KOPT-K1 (cell line): ENCODE results near the gene GPR89A.
"Not testable (repeated sequence)": the region's sequence is repeated elsewhere in the genome, so short reads cannot be mapped to it uniquely, and the experiment has no call there.

Source experiments
- H3K27ac ChIP-seq: fragments of 200-600 bp; sonication (generic); 2 replicates; pipeline ENCODE4 v1.5.1; 2016; ENCODE audit warnings: antibody characterized with exemption, mild to moderate bottlenecking, low read depth, low read length; ENCODE audit not compliant: poor library complexity, severe bottlenecking
- H3K36me3 ChIP-seq: fragments of 200-600 bp; sonication (generic); 2 replicates; pipeline ENCODE4 v1.5.1; 2017; ENCODE audit warnings: antibody characterized with exemption, mild to moderate bottlenecking, low read length, moderate library complexity; ENCODE audit not compliant: insufficient read depth
- H3K9me3 ChIP-seq: fragments of 200-600 bp; sonication (generic); 2 replicates; pipeline ENCODE4 v1.5.1; 2017; ENCODE audit warnings: antibody characterized with exemption, low read length, mild to moderate bottlenecking; ENCODE audit not compliant: insufficient read depth, poor library complexity, severe bottlenecking

Gene GPR89A

DNA sequence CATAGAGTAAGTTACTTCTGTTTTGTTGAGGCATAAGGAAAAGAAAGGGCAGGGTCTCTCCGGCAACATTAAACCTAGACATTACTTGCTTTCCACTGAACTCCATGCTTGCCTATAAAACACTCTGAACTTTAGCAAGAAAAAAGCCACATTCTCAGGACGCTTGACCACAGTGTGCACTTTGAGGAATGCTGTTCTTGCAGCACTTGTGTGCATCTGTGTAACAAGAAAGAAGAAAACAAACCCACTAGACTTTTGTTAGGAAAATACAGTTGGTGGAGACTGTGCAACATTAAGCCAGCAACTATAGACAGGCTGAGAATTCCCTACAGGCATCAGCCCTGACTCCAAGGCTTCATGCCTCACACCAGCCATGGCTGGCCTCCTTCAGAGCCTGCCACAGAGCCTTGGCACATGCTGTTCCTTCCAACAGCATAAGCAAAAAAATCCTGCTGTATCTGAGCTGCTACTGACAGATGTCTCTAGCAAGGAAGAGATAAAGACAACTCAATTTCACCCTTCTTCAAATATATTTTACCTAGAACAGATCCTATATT is 93.6 kb downstream of the GPR89A start:
- Histone ChIP-seq H3K36me3 (no peaks in the 10 kb centered on the region), H3K27ac (no peak overlapping the region), H3K9me3 (no peaks in the 10 kb centered on the region)

DNA sequence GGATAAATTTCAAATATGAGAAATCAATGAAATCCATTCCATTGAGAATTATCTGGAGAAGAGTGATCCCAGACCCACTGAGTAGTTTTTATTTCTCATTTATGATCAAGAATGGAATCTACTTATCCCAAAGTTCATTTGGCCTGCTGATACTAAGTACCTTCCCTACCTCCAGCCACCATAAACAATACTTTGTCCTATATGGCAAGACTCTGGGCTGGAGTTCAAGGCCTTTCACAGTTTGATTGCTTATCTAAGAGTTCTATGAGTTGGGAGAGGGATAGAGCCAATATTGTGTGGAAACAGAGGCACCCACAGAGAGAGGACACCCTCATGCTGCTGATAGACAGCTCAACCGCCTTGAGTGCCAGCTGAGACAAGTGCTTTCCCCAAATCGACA is 94.3 kb downstream of the GPR89A start:
- H3K36me3 ChIP-seq: no peaks in the 10 kb centered on the region
- H3K9me3 ChIP-seq: no peaks in the 10 kb centered on the region
- H3K27ac ChIP-seq: no peak overlapping the region

DNA sequence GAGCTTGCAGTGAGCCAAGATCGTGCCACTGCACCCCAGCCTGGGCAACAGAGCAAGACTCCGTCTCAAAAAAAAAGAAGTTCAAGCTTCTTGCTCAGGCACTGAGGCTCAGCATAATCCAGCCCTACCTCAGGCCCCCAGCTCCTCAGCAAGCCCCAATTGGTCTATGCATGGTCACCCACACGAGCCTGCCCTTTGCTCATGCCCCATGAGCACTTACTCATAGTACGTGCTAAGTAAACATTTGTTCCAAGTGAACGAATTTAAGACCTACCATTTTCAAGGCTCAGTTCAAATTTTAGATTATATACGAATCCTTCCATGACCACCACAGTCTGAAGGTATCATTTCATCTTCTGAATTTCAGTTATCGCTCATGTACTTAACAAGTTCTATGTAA is 95.0 kb downstream of the GPR89A start:
- Histone ChIP-seq H3K36me3 (no peaks in the 10 kb centered on the region), H3K27ac (no peak overlapping the region), H3K9me3 (no peaks in the 10 kb centered on the region)

DNA sequence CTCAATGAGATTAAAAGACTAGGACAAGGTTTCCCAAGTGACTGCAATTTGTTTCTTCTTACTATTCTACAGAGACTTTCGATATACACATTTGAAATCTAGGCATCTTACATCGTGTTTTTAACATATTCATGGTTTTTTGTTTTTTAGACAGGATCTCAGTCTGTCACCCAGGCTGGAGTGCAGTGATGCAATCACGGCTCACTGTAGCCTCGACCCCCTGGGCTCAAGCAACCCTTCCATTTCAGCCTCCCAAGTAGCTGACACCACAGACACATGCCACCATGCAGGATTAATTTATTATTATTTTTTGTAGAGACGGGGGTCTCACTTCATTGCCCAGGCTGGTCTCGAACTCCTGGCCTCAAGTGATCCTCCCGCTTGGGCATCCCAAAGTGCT is 97.8 kb downstream of the GPR89A start:
- H3K9me3 ChIP-seq: no peaks in the 10 kb centered on the region
- H3K27ac ChIP-seq: no peak overlapping the region
- no peaks in the 10 kb centered on the region for H3K36me3 ChIP-seq

DNA sequence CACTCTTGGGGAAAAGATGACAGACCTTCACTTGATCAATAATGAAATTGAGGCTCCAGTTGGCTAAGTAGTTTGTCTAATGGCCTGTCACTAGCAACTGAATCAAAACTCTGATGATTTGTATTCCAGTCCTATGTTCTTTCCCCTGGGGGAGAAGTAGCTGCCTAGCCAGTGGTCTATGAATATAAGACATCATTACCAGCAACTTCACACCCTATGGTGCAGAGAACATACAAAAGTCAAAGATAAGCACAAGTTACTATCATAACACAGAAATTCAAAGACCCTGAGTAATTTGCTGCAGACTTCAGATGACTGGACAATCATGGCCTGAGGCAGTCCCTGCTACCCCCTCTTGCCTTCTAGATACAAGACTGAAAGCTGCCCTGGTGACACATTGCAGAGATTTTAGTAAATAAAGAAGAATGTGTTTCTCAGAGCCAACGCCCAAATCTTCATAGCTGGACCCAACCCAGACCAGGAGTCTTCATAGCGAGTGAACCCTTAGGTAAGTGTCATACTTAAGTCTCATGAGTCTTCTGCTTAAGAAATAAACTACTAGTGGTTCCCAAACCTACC is 98.4 kb downstream of the GPR89A start:
- no peak overlapping the region for H3K27ac ChIP-seq

DNA sequence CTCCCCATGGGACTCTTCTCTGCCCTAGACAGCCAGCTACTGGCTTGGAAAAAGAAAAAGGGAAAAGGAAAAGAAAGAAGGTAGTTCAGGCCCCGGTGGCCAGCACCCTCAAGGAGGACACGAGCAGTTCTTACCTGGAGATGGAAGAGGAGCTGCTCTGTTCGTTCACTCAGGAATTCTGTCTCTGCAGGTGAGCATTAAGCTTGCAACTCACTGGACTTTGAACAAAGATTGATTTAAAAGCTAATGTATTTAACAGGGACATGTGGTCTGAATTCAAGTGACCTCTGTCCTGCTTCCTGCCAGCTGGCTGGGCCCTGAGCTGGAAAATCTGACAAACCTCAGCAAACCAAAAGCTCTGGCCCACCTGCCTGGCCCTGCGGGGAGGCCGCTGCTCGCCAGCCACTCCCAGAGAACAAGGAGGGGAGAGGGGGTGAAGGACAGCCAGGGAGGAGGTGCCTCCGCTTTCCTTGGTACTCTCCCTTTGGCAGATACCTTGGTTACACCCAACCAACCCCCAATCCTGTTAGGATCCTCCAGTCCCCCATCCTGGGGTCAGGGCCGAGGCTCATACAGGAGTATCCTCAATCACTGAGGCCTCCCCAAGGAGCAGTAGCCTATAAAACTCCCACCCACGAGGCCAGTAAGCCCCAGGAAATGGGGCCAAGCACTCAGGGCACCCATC is 99.5 kb downstream of the GPR89A start, which contains the start of gene PDZK1:
PDZK1 (minus strand) TSS at position 186 of the 685 bp plus-strand sequence. CDS start 19,347 bp downstream, outside the sequence.
- Histone ChIP-seq H3K36me3 (no peaks in the 10 kb centered on the region), H3K9me3 (no peaks in the 10 kb centered on the region), H3K27ac (no peak within 1 kb of the TSS)

More for the DNA sequence above, 98.4 kb downstream of the GPR89A start:
- Histone ChIP-seq H3K9me3 (no peaks in the 10 kb centered on the region), H3K36me3 (no peaks in the 10 kb centered on the region)

DNA sequence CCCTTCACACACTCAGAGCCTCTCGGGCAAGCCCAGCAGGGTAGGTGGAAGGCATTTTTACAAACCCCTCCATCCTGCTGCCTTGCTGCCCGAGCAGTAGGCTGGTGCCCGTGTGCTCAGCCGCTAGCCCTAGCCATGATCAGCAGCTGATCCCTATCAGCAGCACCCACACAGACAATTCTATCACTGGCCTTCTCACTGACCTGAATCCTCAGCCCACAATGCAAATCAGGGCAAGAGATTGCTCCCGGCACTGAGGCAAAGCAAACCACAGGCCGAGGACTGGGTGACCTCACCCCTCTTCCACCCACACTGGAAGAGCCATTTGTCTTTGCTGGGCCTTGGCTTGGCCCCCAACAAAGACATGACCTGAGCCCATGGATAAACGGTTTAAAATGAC is 100.3 kb downstream of the GPR89A start:
- no peaks in the 10 kb centered on the region for H3K36me3 ChIP-seq
- H3K27ac ChIP-seq: no peak overlapping the region
- H3K9me3 ChIP-seq: no peaks in the 10 kb centered on the region

DNA sequence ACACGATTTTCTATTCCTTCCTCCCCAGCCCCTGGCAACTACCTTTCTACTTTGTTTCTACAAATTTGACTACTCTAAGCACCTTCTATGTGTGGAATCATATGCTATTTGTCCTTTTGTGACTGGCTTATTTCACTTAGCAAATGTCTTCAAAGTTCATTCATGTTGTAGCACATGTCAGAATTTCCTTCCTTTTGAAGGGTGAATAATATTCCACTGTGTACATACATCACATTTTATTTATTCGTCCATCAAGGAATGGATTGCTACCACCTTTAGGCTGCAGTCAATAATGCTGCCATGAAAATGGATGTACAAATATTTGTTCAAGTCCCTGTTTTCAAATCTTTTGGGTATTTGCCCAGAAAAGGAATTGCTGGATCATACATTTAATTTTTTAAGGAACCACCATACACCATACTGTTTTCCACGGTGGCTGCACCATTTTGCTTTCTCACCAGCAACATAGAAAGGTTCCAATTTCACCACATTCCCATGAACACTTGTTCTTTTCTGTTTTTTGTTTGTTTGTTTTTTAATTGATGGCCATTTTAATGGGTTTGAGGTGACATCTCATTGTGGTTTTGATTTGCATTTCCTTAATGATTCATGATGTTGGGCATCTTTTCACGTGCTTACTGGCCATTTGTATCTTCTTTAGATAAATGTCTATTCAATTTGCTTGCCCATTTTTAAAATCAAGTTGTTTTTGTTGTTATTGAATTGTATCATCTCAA is 102.7 kb downstream of the GPR89A start:
- Histone ChIP-seq H3K27ac (no peak overlapping the region), H3K36me3 (no peaks in the 10 kb centered on the region), H3K9me3 (no peaks in the 10 kb centered on the region)

DNA sequence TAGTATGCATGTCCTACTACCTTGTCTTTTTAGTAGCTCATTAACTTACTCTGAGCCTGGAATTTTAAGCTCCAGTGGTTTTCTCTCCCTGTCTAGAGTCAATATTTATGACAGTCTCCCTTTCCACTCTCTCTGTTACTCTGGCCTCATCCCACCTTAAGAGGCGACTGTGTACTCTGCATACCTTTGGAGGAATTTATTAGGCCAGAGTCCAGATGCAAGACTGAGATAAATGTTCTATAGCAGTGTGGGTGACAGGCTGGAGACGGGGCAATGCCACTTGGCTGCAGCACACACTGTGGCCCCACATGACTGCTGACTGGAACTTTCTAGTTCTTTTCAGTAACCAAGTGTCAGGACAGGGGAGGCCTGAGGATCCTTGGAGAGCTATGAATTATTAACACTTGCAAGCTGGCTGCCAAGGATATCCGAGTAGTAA is 103.4 kb downstream of the GPR89A start:
- H3K9me3 ChIP-seq: no peaks in the 10 kb centered on the region
- H3K27ac ChIP-seq: no peak overlapping the region
- no peaks in the 10 kb centered on the region for H3K36me3 ChIP-seq

DNA sequence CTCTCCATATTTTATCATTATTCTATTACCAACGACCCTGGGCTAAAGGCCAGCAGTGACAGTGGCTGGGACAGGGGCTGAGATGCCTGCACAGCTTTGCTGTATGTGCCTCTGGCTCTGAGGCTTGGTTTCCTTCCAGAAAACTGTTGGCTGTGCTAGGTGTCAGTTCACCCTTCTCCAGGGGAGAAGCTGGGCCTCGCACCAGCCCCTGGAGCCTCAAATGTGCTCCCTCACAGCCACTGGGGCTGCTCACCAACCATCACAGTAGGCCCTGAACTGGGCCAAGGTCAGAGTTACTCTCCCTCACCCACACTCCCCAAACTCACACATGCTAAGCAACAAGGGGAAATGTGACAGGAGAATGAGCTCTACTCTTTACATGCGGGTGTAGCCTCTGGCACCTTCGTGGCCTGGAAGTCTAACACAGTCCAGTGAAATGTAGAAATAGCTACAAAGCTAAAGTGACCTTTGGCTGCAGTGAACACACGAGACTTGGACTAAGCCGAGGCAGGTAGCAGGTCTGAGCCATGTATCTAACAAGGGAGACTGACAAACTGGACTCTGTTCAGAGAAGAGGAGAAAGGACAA is 106.8 kb downstream of the GPR89A start:
- no peaks in the 10 kb centered on the region for H3K9me3 ChIP-seq
- no peak overlapping the region for H3K27ac ChIP-seq
- no peaks in the 10 kb centered on the region for H3K36me3 ChIP-seq

DNA sequence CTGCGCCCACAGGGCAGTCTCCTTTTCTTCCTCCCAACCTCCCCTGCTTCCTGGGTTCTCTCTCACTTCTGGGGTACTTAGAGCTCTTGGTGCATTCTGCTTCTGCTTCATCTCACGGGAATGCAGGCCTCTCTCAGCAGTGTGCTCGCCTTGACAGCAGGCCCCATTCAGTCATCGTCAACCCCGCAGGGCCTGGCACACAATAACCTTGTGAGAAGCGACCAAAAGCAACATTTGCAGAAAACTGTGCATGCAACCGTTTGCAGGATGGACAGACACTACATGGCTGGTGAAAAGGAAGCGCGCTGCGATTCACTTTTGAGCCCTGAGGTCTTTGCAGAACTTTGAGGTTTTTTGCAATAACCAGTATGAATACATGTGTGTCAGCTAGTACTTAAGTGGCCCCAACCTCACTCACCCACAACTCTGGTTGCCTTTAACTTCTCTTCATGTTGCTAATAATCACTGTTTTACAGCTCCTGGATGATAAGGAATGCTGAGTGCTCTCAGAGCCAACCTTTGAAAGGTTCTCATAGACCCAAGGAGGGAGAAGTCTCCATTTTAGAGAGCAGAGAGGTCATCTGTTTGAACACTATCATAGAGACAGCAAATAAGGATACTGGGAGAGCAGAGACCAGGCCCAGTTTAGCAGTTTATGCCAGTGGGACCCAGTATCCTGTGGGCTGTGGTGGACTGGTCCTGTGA is 109.0 kb downstream of the GPR89A start:
- no peak overlapping the region for H3K27ac ChIP-seq
- no peaks in the 10 kb centered on the region for H3K36me3 ChIP-seq
- H3K9me3 ChIP-seq: no peaks in the 10 kb centered on the region

DNA sequence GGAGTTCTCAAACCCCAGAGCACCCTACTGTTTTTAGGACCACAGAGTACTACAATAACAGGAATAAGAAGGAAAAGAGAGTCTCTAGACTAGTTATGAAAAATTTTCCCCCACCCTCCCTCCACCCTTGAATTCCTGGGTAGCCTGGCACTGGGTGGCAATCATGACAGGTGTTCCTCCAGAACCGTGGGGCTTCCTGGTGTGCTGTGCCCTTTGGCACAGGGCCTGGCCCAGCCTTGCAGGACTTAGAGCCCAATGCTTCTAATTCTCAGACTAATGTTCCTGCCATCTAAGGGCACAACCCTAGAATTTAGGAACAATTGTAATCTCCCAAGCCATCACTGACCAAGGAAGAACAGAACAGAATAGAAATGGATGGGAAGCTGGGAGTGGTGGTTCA is 110.0 kb downstream of the GPR89A start:
- H3K27ac ChIP-seq: no peak overlapping the region
- no peaks in the 10 kb centered on the region for H3K36me3 ChIP-seq
- H3K9me3 ChIP-seq: no peaks in the 10 kb centered on the region

DNA sequence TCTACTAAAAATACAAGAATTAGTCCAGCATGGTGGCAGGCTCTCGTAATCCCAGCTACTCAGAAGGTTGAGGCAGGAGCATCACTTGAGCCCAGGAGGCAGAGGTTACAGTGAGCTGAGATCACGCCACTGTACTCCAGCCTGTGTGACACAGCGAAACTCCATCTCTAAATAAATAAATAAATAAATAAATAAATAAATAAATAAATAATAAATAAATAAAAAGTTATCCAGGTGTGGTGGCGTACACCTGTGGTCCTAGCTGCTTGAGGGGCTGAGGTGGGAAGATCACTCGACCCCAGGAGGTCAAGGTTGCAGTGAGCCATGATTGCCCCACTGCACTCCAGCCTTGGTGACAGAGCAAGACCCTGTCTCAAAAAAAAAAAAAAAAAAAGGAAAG is 110.7 kb downstream of the GPR89A start:
- not testable (repeated sequence) for H3K27ac ChIP-seq, H3K36me3 ChIP-seq, H3K9me3 ChIP-seq

DNA sequence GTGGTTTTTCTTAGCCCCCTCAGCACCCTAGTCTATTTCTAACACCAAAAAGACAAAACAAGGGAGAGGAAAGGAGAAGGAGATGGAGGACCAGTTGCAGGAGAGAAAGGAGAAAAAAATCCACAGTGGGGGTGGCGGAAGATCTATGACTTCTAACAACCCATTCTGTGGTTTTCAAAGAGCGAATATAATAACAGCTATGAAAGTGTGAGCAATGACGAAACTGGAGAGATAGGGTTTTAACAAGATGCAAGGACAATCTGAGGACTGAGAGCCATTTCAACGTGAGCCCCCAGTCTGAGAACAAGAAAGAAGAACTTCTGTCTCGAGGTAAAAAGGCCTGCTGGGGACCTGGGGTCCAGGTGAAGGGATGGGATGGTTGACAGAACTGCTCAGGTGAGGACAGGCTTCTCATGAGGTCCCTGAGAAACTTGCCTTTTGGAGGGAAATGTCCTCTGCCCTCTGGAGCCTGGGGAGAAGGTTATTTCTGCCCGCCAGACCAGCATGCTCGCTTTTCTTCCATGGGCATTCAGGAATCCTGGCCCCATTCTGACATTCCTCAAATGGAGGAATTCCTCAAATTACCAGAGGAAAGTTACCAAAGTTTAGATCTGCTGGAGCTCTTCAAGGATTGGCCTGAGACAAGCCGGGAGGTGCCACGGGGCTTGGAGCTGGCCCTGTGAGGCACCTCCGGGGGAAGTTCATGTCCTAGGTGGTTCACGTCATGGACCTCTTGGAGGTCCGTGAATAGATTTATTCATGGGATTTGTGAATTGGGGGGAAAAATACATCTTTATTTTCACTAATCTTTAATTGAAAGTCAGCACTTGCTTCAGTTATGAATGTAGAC is 111.7 kb downstream of the GPR89A start, which contains the start of gene CD160:
CD160 (plus strand) TSS at position 270 of the 850 bp plus-strand sequence. CDS start 8,829 bp downstream, outside the sequence.
- Histone ChIP-seq H3K27ac (no peak within 1 kb of the TSS), H3K36me3 (no peaks in the 10 kb centered on the region), H3K9me3 (no peaks in the 10 kb centered on the region)
